ENCODE results near the gene TMX3.

Gene TMX3

DNA sequence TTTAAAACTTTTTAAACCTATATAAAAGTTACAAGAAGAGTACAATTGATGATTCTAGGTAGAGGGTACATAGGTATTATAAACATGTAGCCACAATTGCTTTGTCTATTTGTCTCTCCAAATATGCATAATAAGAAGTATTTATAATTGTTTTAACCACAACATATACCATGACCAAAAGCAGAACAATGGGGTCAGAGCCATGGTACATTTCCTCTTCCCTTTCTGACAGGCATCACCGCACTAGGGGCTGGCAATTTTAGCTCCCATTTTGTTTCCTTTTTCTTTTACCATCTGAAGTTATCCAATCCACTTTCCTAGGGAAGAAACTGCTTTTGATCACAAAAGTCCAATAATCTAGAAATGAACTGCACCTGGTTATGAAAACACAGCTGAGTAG lies 49.3 kb downstream of the TMX3 start:
- TF ChIP-seq, protein P1, sequence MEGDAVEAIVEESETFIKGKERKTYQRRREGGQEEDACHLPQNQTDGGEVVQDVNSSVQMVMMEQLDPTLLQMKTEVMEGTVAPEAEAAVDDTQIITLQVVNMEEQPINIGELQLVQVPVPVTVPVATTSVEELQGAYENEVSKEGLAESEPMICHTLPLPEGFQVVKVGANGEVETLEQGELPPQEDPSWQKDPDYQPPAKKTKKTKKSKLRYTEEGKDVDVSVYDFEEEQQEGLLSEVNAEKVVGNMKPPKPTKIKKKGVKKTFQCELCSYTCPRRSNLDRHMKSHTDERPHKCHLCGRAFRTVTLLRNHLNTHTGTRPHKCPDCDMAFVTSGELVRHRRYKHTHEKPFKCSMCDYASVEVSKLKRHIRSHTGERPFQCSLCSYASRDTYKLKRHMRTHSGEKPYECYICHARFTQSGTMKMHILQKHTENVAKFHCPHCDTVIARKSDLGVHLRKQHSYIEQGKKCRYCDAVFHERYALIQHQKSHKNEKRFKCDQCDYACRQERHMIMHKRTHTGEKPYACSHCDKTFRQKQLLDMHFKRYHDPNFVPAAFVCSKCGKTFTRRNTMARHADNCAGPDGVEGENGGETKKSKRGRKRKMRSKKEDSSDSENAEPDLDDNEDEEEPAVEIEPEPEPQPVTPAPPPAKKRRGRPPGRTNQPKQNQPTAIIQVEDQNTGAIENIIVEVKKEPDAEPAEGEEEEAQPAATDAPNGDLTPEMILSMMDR (IDR thresholded peaks at IDR 0.05; ENCODE audit: low read length) = no peak
- TF ChIP-seq EZH2 (IDR thresholded peaks at IDR 0.05; ENCODE audit: borderline replicate concordance, low read length) = no peak

DNA sequence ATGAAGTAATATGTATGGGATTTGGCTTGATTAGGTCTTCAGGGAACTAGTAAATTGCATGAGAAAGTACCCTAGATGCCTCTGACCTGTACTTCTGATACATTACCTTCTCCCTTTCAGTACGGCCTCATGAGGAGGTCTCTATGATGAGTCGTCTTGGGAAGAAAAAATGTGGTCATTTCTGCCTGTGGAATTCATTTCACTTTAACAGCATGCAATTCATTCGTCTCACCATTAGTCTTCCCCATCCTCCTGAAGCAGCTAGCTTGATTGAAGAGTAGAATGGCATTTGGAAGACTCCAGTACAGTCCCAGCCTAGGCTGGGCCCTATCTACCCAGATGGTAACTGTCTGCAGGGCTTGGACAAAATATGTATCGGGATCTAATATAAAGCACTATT lies 52.2 kb downstream of the TMX3 start:
- H3K36me3 ChIP-seq (ENCODE audit: insufficient read depth, low read length) = no peaks in the 10 kb centered on the region
- H3K79me2 ChIP-seq (ENCODE audit: insufficient read depth, low read length) = no peaks in the 10 kb centered on the region
- no peaks in the 10 kb centered on the region for H3K27me3 ChIP-seq (ENCODE audit: insufficient read depth, low read length)
- H3F3A ChIP-seq (ENCODE audit: insufficient read depth, low read length) = no peaks in the 10 kb centered on the region
- no peak overlapping the region for H3K27ac ChIP-seq (ENCODE audit: low read depth, low read length, poor library complexity, severe bottlenecking)
- no peak overlapping the region for H3K9ac ChIP-seq (ENCODE audit: low read length)
- no peak overlapping the region for H2AFZ ChIP-seq (ENCODE audit: low read length)
- H3K9me2 ChIP-seq (ENCODE audit: low read depth, low read length) = no peaks in the 10 kb centered on the region
- no peak overlapping the region for H3K4me3 ChIP-seq (ENCODE audit: low read depth, low read length, poor library complexity, severe bottlenecking)
- H4K20me1 ChIP-seq (ENCODE audit: insufficient read depth, low read length) = no peaks in the 10 kb centered on the region
- no peaks in the 10 kb centered on the region for H3K4me1 ChIP-seq (ENCODE audit: insufficient read depth, low read length, severe bottlenecking)
- no peak overlapping the region for H3K4me2 ChIP-seq (ENCODE audit: low read length)
- no peak for TF ChIP-seq EZH2 (IDR thresholded peaks at IDR 0.05; ENCODE audit: borderline replicate concordance, low read length)
- TF ChIP-seq, protein P1 (IDR thresholded peaks at IDR 0.05; ENCODE audit: low read length) = no peak; the same call in 1 of the 2 replicates
- H3K9me3 ChIP-seq (ENCODE audit: low read length) = no peaks in the 10 kb centered on the region

More for the DNA sequence above, 49.3 kb downstream of the TMX3 start:
- H3K4me2 ChIP-seq (ENCODE audit: low read length) = no peak overlapping the region
- no peaks in the 10 kb centered on the region for H3K79me2 ChIP-seq (ENCODE audit: insufficient read depth, low read length)
- no peak overlapping the region for H3K4me3 ChIP-seq (ENCODE audit: low read depth, low read length, poor library complexity, severe bottlenecking)
- H3F3A ChIP-seq (ENCODE audit: insufficient read depth, low read length) = no peaks in the 10 kb centered on the region
- no peak overlapping the region for H3K27ac ChIP-seq (ENCODE audit: low read depth, low read length, poor library complexity, severe bottlenecking)
- no peak overlapping the region for H3K9ac ChIP-seq (ENCODE audit: low read length)
- H2AFZ ChIP-seq (ENCODE audit: low read length) = no peak overlapping the region
- H4K20me1 ChIP-seq (ENCODE audit: insufficient read depth, low read length) = no peaks in the 10 kb centered on the region
- no peaks in the 10 kb centered on the region for H3K9me3 ChIP-seq (ENCODE audit: low read length)
- H3K27me3 ChIP-seq (ENCODE audit: insufficient read depth, low read length) = no peaks in the 10 kb centered on the region
- H3K9me2 ChIP-seq (ENCODE audit: low read depth, low read length) = no peaks in the 10 kb centered on the region
- no peaks in the 10 kb centered on the region for H3K36me3 ChIP-seq (ENCODE audit: insufficient read depth, low read length)
- H3K4me1 ChIP-seq (ENCODE audit: insufficient read depth, low read length, severe bottlenecking) = no peaks in the 10 kb centered on the region

DNA sequence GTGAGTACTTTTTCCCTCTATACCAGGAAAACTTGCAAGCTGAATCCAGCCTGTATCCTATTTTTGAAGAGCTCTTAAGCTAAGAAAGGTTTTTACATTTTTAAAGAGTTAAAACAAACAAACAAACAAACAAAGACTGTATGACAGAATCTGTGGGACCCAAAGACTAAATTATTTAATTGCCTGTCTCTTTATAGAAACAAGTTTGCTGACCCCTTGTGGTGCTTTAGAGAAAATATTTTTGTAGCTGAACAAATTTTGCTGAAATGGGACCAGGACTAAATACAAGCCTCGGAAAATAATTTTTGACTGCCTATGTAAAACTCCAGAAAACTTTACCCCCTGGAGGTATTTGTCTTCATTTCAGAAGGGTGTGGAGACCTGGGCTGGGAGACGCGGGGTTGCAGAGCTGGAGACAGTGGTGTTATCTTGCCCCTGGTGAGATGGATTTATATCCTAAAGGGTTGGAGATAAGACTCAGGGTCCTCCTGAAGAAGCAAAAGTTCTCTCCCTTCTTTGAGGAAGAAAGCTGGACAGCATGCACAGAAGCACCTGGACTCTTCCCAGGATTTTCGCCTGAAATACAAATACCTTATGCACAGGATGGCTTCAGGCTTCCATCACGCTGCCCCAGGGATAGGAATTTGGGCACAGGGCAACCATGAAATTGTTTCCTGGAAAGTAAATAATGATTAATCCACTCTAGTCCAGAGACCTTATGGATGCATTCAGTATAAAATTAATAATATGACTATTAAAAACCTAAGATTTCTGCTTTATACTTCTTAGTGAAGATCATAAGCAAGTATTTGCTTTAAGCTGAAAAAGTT lies 54.3 kb downstream of the TMX3 start:
- H3K9me2 ChIP-seq (ENCODE audit: low read depth, low read length) = no peaks in the 10 kb centered on the region
- no peaks in the 10 kb centered on the region for H3K79me2 ChIP-seq (ENCODE audit: insufficient read depth, low read length)
- no peak overlapping the region for H3K4me3 ChIP-seq (ENCODE audit: low read depth, low read length, poor library complexity, severe bottlenecking)
- no peak overlapping the region for H3K27ac ChIP-seq (ENCODE audit: low read depth, low read length, poor library complexity, severe bottlenecking)
- no peak overlapping the region for H3K4me2 ChIP-seq (ENCODE audit: low read length)
- TF ChIP-seq EZH2 (IDR thresholded peaks at IDR 0.05; ENCODE audit: borderline replicate concordance, low read length) = no peak
- TF ChIP-seq, protein P1 (IDR thresholded peaks at IDR 0.05; ENCODE audit: low read length) = peak; percentile 53
- H3K4me1 ChIP-seq (ENCODE audit: insufficient read depth, low read length, severe bottlenecking) = no peaks in the 10 kb centered on the region
- no peaks in the 10 kb centered on the region for H4K20me1 ChIP-seq (ENCODE audit: insufficient read depth, low read length)
- H3K9ac ChIP-seq (ENCODE audit: low read length) = no peak overlapping the region
- no peak overlapping the region for H2AFZ ChIP-seq (ENCODE audit: low read length)
- H3K27me3 ChIP-seq (ENCODE audit: insufficient read depth, low read length) = no peaks in the 10 kb centered on the region
- H3F3A ChIP-seq (ENCODE audit: insufficient read depth, low read length) = no peaks in the 10 kb centered on the region
- no peaks in the 10 kb centered on the region for H3K9me3 ChIP-seq (ENCODE audit: low read length)
- H3K36me3 ChIP-seq (ENCODE audit: insufficient read depth, low read length) = no peaks in the 10 kb centered on the region

Data from OCI-LY1 (cell line).